Stomach (tissue), 4 donors: Measurements from ENCODE around the gene PIGW.

Experiments used
- EP300 ChIP-seq: sonication (generic); formaldehyde crosslinking; IDR thresholded peaks from one replicate; pipeline ENCODE4 v1.6.1; 2017; ENCODE audit warnings: antibody characterized with exemption
- POLR2A ChIP-seq, 4 donors: fragments of 450-650 bp; IDR thresholded peaks; one replicate each; pipeline ENCODE4 v1.6.1; 2016; ENCODE audit warnings: antibody characterized with exemption in 4 of 4, control low read depth in 2 of 4, mild to moderate bottlenecking in 1 of 4, moderate library complexity in 1 of 4
- TF ChIP-seq, protein P1 (sequence below), 7 experiments: fragments of 450-650 bp in 4 of 7; fragments of 200-600 bp in 3 of 7; sonication (generic) in 3 of 7; IDR thresholded peaks; one replicate each; pipeline ENCODE4 v1.5.1; 2016 to 2019; ENCODE audit warnings: antibody characterized with exemption in 7 of 7, control low read depth in 2 of 7, mild to moderate bottlenecking in 1 of 7

DNA sequence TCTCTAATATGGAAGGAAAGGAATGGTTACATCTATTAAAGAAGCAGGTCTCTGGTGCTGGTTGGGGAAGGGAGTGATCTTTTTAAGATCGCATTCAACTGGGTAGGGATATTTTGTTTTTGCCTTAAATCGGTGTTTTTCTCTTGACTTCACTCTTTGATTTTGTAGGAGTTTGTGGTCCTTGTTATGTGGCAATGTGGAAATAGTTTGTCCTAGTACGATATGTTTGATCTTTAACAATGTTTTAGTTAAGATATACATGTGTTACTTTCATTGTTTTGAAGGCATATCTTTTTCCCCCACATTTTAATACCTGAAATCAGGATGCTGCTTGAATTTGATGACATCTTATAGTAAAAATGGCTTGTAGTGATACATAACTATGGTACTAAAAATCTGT, 18.7 kb downstream of the PIGW start:
- TF ChIP-seq, protein P1, sequence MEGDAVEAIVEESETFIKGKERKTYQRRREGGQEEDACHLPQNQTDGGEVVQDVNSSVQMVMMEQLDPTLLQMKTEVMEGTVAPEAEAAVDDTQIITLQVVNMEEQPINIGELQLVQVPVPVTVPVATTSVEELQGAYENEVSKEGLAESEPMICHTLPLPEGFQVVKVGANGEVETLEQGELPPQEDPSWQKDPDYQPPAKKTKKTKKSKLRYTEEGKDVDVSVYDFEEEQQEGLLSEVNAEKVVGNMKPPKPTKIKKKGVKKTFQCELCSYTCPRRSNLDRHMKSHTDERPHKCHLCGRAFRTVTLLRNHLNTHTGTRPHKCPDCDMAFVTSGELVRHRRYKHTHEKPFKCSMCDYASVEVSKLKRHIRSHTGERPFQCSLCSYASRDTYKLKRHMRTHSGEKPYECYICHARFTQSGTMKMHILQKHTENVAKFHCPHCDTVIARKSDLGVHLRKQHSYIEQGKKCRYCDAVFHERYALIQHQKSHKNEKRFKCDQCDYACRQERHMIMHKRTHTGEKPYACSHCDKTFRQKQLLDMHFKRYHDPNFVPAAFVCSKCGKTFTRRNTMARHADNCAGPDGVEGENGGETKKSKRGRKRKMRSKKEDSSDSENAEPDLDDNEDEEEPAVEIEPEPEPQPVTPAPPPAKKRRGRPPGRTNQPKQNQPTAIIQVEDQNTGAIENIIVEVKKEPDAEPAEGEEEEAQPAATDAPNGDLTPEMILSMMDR (IDR thresholded peaks at IDR 0.05): no peak
- TF ChIP-seq POLR2A (IDR thresholded peaks at IDR 0.05): no peak
- no peak for TF ChIP-seq EP300
